OCI-LY7 (cell line): Measurements from ENCODE around the gene RFC3. TPM values are rescaled to one million over a fixed set of nuclear protein-coding genes. Genes with fewer than 3 reads are reported as not detected.

Experiments
- BruUV-seq: library from RNA; stranded (reverse); fragments of 400-500 nt; replicated peaks from 2 replicates; lab custom pipeline; 2021; lab: Mats Ljungman, UMichigan
- CTCF ChIA-PET: fragments of 300-600 bp; sonication (Branson Sonifier 250); formaldehyde crosslinking; loops from one replicate; lab custom pipeline; 2022; ENCODE audit warnings: antibody characterized with exemption; ENCODE audit not compliant: unreplicated experiment; lab: Charles Lee
- POLR2A ChIA-PET: fragments of 300-600 bp; sonication (Branson Sonifier 250); formaldehyde crosslinking; loops from one replicate; lab custom pipeline; 2022; ENCODE audit warnings: antibody characterized with exemption; lab: Charles Lee
- DNase-seq: peaks from one replicate; pipeline ENCODE4 v3.0.0-alpha.2; 2015; ENCODE audit warnings: low spot score
- H2AFZ ChIP-seq: fragments of 200-600 bp; sonication (generic), shearing (Covaris generic); 2 replicates; pipeline ENCODE4 v1.6.1; 2014; ENCODE audit warnings: mild to moderate bottlenecking, antibody characterized with exemption, low read length, moderate library complexity
- H3K27ac ChIP-seq: fragments of 200-600 bp; sonication (generic); 2 replicates; pipeline ENCODE4 v1.5.1; 2014; ENCODE audit warnings: mixed run types, low read depth, mild to moderate bottlenecking, moderate library complexity, low read length, inconsistent platforms; ENCODE audit not compliant: poor library complexity, severe bottlenecking
- H3K36me3 ChIP-seq: fragments of 200-600 bp; sonication (generic); 2 replicates; pipeline ENCODE4 v1.6.1; 2014; ENCODE audit warnings: mild to moderate bottlenecking, antibody characterized with exemption, low read length, moderate library complexity, mixed read lengths; ENCODE audit not compliant: insufficient read depth
- H3K4me1 ChIP-seq: fragments of 200-600 bp; sonication (generic); 2 replicates; pipeline ENCODE4 v1.5.1; 2014; ENCODE audit warnings: mild to moderate bottlenecking, low read length; ENCODE audit not compliant: insufficient read depth, poor library complexity, severe bottlenecking
- H3K4me2 ChIP-seq: fragments of 200-600 bp; sonication (generic); 2 replicates; pipeline ENCODE4 v1.6.1; 2014; ENCODE audit warnings: mild to moderate bottlenecking, low read length
- H3K4me3 ChIP-seq: fragments of 200-600 bp; sonication (generic); 2 replicates; pipeline ENCODE4 v1.5.1; 2014; ENCODE audit warnings: mild to moderate bottlenecking, low read depth, low read length; ENCODE audit not compliant: poor library complexity, severe bottlenecking
- H3K79me2 ChIP-seq: fragments of 200-600 bp; sonication (generic); 2 replicates; pipeline ENCODE4 v1.6.1; 2016; ENCODE audit warnings: low read depth, mild to moderate bottlenecking, low read length, moderate library complexity, mixed read lengths; ENCODE audit not compliant: insufficient read depth
- H3K9me2 ChIP-seq: fragments of 200-600 bp; sonication (generic); 2 replicates; pipeline ENCODE4 v1.6.1; 2016; ENCODE audit warnings: mild to moderate bottlenecking, low read length, mixed read lengths; ENCODE audit not compliant: insufficient read depth
- H3K9me3 ChIP-seq: fragments of 200-600 bp; sonication (generic); 2 replicates; pipeline ENCODE4 v1.6.1; 2014; ENCODE audit warnings: mild to moderate bottlenecking, mixed run types, low read length, mixed read lengths
- H4K20me1 ChIP-seq: fragments of 200-600 bp; sonication (generic); 2 replicates; pipeline ENCODE4 v1.6.1; 2014; ENCODE audit warnings: mild to moderate bottlenecking, antibody characterized with exemption, low read length, moderate library complexity, mixed read lengths; ENCODE audit not compliant: insufficient read depth
- CTCF ChIP-seq: fragments of 200-600 bp; sonication (generic); conservative IDR thresholded peaks from 2 replicates; pipeline ENCODE4 v1.5.1; 2014; ENCODE audit warnings: mild to moderate bottlenecking, antibody characterized with exemption, low read length, moderate library complexity, mixed read lengths
- EZH2phosphoT487 ChIP-seq: fragments of 200-600 bp; sonication (generic); IDR thresholded peaks from 2 replicates; pipeline ENCODE4 v1.6.1; 2018; ENCODE audit warnings: low read depth, borderline replicate concordance, mild to moderate bottlenecking, mixed run types, antibody characterized with exemption, low read length, moderate library complexity, mixed read lengths
- intact Hi-C: fragments of 100-400 bp; cut with micrococcal nuclease; formaldehyde crosslinking; loops from one replicate; pipeline ENCODE4 v1.10.0; 2022; ENCODE audit not compliant: unreplicated experiment
- total RNA-seq, 2 experiments: library from RNA; depleted of rRNA in 1 of 2; stranded (reverse); fragments of >200 nt in 1 of 2; shearing (Covaris generic) in 1 of 2; gene quantifications; 2 replicates each; pipeline ENCODE4 v1.2.3, GENCODE V29; 2014 to 2022

Gene RFC3
- total RNA-seq, 2 experiments from 2014 or later: 108 to 118 TPM

DNA sequence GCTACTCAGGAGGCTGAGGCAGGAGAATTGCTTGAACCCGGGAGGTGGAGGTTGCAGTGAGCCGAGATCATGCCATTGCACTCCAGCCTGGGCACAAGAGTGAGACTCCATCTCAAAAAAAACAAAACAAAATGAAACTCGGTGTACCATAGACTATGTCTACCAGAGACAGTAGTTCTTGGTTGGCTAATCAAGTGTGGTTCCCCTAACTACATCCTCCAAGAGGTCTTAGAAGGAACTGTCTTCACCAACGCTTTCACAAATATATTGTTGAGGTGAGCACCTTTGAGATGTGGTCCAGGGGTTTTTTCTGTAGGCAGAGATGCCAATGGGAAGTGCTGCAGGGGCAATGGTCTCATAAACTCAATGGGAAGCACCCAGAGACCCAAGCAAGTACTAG is 48.0 kb downstream of the RFC3 start:
- H3K4me3 ChIP-seq: peak overlapping the region; percentile 16
- intact Hi-C loops: no loop called here
- H3K79me2 ChIP-seq: no peaks in the 10 kb centered on the region
- H3K36me3 ChIP-seq: peaks cover 58% of the 10 kb centered on the region
- CTCF ChIA-PET: no interaction called here
- peak; percentile 91 for DNase-seq
- peak overlapping the region; percentile 57 for H3K4me2 ChIP-seq
- H4K20me1 ChIP-seq: no peaks in the 10 kb centered on the region
- BruUV-seq: no TSS peak
- TF ChIP-seq CTCF: peak; percentile 43
- TF ChIP-seq EZH2phosphoT487: no peak
- POLR2A ChIA-PET: interaction anchor here (0.6 to 1.4 kb wide), 6 partner anchors 11 to 212 kb away, joined by 3 to 8 read pairs (median 3); no protein-coding TSS in a partner anchor
- no peaks in the 10 kb centered on the region for H3K9me2 ChIP-seq
- peaks cover 38% of the 10 kb centered on the region for H3K4me1 ChIP-seq
- H2AFZ ChIP-seq: no peak overlapping the region
- peaks cover 38% of the 10 kb centered on the region; the same call in 1 of the 2 replicates for H3K9me3 ChIP-seq
- peak overlapping the region; percentile 72 for H3K27ac ChIP-seq

DNA sequence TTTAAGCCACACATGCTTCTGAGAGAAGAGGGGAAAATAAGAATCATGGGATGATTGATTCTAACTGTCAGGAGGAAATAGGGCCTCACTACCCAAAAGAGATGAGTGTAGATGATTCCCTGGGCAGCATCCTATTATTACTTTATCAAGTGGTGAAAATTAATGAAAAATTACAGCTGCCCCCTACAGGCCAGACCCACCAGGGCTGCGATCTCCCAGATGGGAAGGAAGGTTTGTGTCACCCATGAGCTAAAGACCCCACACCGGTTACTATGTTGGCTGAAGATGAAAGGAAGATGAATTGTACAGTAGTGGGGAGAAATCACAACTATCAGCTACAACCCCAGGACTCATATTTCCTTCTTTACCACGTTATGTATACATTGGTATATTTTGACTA is 49.5 kb downstream of the RFC3 start:
- no peak for DNase-seq
- Histone ChIP-seq H3K79me2 (no peaks in the 10 kb centered on the region), H3K9me2 (no peaks in the 10 kb centered on the region), H3K4me2 (no peak overlapping the region), H3K36me3 (peaks cover 61% of the 10 kb centered on the region), H3K27ac (no peak overlapping the region), H2AFZ (no peak overlapping the region), H3K4me3 (no peak overlapping the region), H3K9me3 (peaks cover 38% of the 10 kb centered on the region; the same call in 1 of the 2 replicates), H4K20me1 (no peaks in the 10 kb centered on the region), H3K4me1 (peaks cover 39% of the 10 kb centered on the region)
- BruUV-seq: no TSS peak
- CTCF ChIA-PET: interaction anchor here (1.1 kb wide), 2 partner anchors 9 to 68 kb away, joined by 3 to 5 read pairs; no protein-coding TSS in a partner anchor
- no peak for TF ChIP-seq EZH2phosphoT487
- TF ChIP-seq CTCF: peak; percentile 68
- POLR2A ChIA-PET: interaction anchor here (0.5 to 1.4 kb wide), 4 partner anchors 9 to 125 kb away, joined by 3 to 4 read pairs (median 3); no protein-coding TSS in a partner anchor
- intact Hi-C loops: no loop called here

- Histone ChIP-seq H2AFZ (no peak overlapping the region), H3K36me3 (peaks cover 60% of the 10 kb centered on the region), H3K9me2 (no peaks in the 10 kb centered on the region), H4K20me1 (no peaks in the 10 kb centered on the region), H3K4me2 (no peak overlapping the region), H3K4me1 (peaks cover 39% of the 10 kb centered on the region), H3K4me3 (no peak overlapping the region), H3K79me2 (no peaks in the 10 kb centered on the region), H3K9me3 (peaks cover 38% of the 10 kb centered on the region; the same call in 1 of the 2 replicates), H3K27ac (no peak overlapping the region)
- no TSS peak for BruUV-seq
- intact Hi-C loops: no loop called here
- ChIA-PET CTCF (no interaction called here), POLR2A (interaction anchor here (0.9 to 1.4 kb wide), 2 partner anchors 8 to 16 kb away, joined by 3 to 4 read pairs; no protein-coding TSS in a partner anchor)
- TF ChIP-seq EZH2phosphoT487: no peak
- no peak for TF ChIP-seq CTCF
- no peak for DNase-seq
These were observed 50.5 kb downstream of the RFC3 start for GRCh38 chr13:33868343-33868994.
